ENCODE measurements around the gene WWC2.

Gene WWC2

GRCh38 chr4:183098723-183099536 lies at the start of gene WWC2:
TSS of gene WWC2 (plus strand) at chr4:183099257. CDS start at chr4:183099492, 235 bp downstream.
- DNase-seq: no peak

GRCh38 chr4:183053681-183054080 lies 45.4 kb upstream of the WWC2 start:
- DNase-seq: no peak

GRCh38 chr4:183057255-183057654 lies 41.8 kb upstream of the WWC2 start:
- no peak for DNase-seq

GRCh38 chr4:183059797-183060196 lies 39.3 kb upstream of the WWC2 start:
- DNase-seq: no peak

GRCh38 chr4:183068502-183068901 lies 30.6 kb upstream of the WWC2 start:
- DNase-seq: no peak

GRCh38 chr4:183071222-183071621 lies 27.8 kb upstream of the WWC2 start:
- no peak for DNase-seq

GRCh38 chr4:183072176-183072575 lies 26.9 kb upstream of the WWC2 start:
- DNase-seq: no peak

- no peak for DNase-seq
Measured at GRCh38 chr4:183073838-183074145, 25.3 kb upstream of the WWC2 start.

GRCh38 chr4:183074288-183074990 lies 24.6 kb upstream of the WWC2 start:
- DNase-seq: no peak

GRCh38 chr4:183078634-183079033 lies 20.4 kb upstream of the WWC2 start:
- no peak for DNase-seq

GRCh38 chr4:183080372-183081115 lies 18.5 kb upstream of the WWC2 start:
- no peak for DNase-seq

- DNase-seq: no peak
Measured at GRCh38 chr4:183081116-183081469, 18.0 kb upstream of the WWC2 start.

GRCh38 chr4:183082053-183082452 lies 17.0 kb upstream of the WWC2 start:
- DNase-seq: no peak

GRCh38 chr4:183094393-183095198 lies 4.5 kb upstream of the WWC2 start:
- no peak for DNase-seq

- DNase-seq: no peak
Measured at GRCh38 chr4:183095199-183095512, 3.9 kb upstream of the WWC2 start.

GRCh38 chr4:183096276-183096965 lies 2.6 kb upstream of the WWC2 start:
- DNase-seq: no peak

GRCh38 chr4:183097231-183098018 lies 1.6 kb upstream of the WWC2 start:
- DNase-seq: no peak

- DNase-seq: no peak
Measured at GRCh38 chr4:183098019-183098722, 886 bp upstream of the WWC2 start.

- no peak for DNase-seq
Measured at GRCh38 chr4:183099537-183100297, 660 bp downstream of the WWC2 start.

- no peak for DNase-seq
Measured at GRCh38 chr4:183100298-183100599, 1.2 kb downstream of the WWC2 start.

GRCh38 chr4:183100827-183101226 lies 1.8 kb downstream of the WWC2 start:
- no peak for DNase-seq
